Ishikawa (cell line): ENCODE data around the gene RNU7-1.

ENCODE experiments used
- CEBPB ChIP-seq: IDR thresholded peaks from 2 replicates; pipeline ENCODE4 v1.6.1; 2012
- CREB1 ChIP-seq: IDR thresholded peaks from 2 replicates; pipeline ENCODE4 v1.6.1; 2012; ENCODE audit warnings: low read depth
- EGR1 ChIP-seq: IDR thresholded peaks from 2 replicates; pipeline ENCODE4 v1.6.1; 2012
- FOXM1 ChIP-seq: IDR thresholded peaks from 2 replicates; pipeline ENCODE4 v1.6.1; 2012; ENCODE audit warnings: low read depth, borderline replicate concordance
- NFIC ChIP-seq: IDR thresholded peaks from 2 replicates; pipeline ENCODE4 v1.6.1; 2012
- TF ChIP-seq, protein P1 (sequence below): IDR thresholded peaks from 2 replicates; pipeline ENCODE4 v1.6.1; 2012; ENCODE audit warnings: low read depth, mild to moderate bottlenecking

GRCh38 chr12:6932766-6933165, 10.8 kb upstream of the RNU7-1 start:
- TF ChIP-seq, protein P1, sequence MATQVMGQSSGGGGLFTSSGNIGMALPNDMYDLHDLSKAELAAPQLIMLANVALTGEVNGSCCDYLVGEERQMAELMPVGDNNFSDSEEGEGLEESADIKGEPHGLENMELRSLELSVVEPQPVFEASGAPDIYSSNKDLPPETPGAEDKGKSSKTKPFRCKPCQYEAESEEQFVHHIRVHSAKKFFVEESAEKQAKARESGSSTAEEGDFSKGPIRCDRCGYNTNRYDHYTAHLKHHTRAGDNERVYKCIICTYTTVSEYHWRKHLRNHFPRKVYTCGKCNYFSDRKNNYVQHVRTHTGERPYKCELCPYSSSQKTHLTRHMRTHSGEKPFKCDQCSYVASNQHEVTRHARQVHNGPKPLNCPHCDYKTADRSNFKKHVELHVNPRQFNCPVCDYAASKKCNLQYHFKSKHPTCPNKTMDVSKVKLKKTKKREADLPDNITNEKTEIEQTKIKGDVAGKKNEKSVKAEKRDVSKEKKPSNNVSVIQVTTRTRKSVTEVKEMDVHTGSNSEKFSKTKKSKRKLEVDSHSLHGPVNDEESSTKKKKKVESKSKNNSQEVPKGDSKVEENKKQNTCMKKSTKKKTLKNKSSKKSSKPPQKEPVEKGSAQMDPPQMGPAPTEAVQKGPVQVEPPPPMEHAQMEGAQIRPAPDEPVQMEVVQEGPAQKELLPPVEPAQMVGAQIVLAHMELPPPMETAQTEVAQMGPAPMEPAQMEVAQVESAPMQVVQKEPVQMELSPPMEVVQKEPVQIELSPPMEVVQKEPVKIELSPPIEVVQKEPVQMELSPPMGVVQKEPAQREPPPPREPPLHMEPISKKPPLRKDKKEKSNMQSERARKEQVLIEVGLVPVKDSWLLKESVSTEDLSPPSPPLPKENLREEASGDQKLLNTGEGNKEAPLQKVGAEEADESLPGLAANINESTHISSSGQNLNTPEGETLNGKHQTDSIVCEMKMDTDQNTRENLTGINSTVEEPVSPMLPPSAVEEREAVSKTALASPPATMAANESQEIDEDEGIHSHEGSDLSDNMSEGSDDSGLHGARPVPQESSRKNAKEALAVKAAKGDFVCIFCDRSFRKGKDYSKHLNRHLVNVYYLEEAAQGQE: no peak
- TF ChIP-seq CEBPB (no peak), CREB1 (no peak), NFIC (no peak), EGR1 (no peak), FOXM1 (no peak)
